GM19324 (cell line): ENCODE data around the gene PGLYRP2.
"Not testable (repeated sequence)": the region's sequence is repeated elsewhere in the genome, so short reads cannot be mapped to it uniquely, and the experiment has no call there.

Experiments used
- ATAC-seq: cut with Tn5 transposase; IDR thresholded peaks from one replicate; pipeline ENCODE4 v1.9.1; 2021; ENCODE audit warnings: mild to moderate bottlenecking, moderate library complexity; ENCODE audit not compliant: unreplicated experiment, low FRiP score

The PGLYRP2 gene, protein sequence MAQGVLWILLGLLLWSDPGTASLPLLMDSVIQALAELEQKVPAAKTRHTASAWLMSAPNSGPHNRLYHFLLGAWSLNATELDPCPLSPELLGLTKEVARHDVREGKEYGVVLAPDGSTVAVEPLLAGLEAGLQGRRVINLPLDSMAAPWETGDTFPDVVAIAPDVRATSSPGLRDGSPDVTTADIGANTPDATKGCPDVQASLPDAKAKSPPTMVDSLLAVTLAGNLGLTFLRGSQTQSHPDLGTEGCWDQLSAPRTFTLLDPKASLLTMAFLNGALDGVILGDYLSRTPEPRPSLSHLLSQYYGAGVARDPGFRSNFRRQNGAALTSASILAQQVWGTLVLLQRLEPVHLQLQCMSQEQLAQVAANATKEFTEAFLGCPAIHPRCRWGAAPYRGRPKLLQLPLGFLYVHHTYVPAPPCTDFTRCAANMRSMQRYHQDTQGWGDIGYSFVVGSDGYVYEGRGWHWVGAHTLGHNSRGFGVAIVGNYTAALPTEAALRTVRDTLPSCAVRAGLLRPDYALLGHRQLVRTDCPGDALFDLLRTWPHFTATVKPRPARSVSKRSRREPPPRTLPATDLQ

DNA sequence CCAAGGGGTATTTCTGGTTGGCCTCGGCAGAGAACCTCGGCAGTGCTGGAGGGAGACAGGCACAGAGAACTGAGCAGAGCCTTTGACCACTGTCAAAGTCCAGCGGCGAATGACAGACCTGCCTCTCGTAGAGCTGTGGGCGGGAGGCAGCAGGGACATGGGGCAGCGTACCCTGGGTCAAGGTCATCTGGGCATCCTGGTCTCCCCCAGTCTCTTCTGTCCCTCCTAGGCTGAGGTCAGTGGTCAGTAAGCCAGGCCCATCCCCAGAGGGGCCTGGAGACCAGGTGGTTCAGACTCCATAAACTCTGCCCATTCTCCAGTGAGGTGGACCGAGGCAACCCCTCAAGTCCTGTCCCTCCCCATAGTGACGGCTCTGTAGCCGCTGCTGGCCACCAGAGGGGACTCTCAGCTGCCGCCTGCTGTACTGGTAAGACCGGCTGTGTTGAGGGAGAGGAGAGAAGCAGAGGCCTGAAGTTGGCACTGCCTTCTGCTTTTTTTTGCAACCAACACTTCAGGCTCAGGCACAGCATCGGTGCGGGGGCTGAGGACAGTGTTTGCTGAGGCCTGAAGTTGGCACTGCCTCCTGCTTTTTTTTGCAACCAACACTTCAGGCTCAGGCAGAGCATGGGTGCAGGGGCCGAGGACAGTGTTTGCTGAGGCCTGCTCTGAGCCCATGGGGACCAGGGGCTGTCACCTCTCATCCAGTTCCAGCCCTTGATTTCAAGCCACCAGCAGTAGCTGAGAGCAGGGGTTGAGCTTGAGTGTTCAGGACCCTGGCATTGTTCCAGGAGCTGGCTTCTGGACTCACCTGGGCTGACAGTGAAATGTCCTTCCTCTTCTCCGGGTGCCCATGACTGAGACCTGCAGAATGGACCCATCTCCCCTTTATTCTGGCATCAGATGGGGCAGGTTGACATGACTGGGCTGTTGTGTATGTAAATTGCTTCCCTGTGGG lies at the start of gene PGLYRP2:
Gene PGLYRP2 (minus strand): TSS at position 111 of the 955 bp plus-strand sequence. CDS start 130 bp downstream, outside the sequence.
- ATAC-seq: no peak

GRCh38 chr19:15527705-15528104 lies 48.4 kb upstream of the PGLYRP2 start:
- no peak for ATAC-seq

- ATAC-seq: no peak
Measured at GRCh38 chr19:15526408-15526807, 47.1 kb upstream of the PGLYRP2 start.

GRCh38 chr19:15525291-15525690 lies 46.0 kb upstream of the PGLYRP2 start:
- no peak for ATAC-seq

DNA sequence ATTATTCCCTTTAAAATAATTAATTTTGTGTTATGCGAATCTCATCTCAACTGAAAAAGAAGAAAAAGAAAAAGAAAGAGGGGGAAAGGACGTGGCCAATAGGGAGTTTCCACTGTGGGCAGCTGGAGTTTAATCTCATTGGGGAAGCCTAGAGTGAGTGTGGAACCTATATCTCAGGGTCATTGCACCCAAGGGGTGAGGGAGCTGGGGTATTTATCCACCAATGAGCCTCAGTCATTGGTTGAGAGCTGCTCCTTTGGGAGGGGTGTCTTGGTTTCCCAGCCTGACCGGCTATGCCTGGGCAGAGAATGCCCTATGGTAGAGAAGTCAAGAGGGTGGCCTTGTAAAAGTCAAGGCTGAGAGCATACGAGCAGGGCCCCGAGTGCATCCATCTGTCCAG lies 45.5 kb upstream of the PGLYRP2 start:
- no peak for ATAC-seq

- no peak for ATAC-seq
Measured at GRCh38 chr19:15519433-15519976, 40.2 kb upstream of the PGLYRP2 start.

GRCh38 chr19:15517778-15518177 lies 38.5 kb upstream of the PGLYRP2 start:
- ATAC-seq: no peak

- no peak for ATAC-seq
Measured at GRCh38 chr19:15516363-15516762, 37.1 kb upstream of the PGLYRP2 start.

DNA sequence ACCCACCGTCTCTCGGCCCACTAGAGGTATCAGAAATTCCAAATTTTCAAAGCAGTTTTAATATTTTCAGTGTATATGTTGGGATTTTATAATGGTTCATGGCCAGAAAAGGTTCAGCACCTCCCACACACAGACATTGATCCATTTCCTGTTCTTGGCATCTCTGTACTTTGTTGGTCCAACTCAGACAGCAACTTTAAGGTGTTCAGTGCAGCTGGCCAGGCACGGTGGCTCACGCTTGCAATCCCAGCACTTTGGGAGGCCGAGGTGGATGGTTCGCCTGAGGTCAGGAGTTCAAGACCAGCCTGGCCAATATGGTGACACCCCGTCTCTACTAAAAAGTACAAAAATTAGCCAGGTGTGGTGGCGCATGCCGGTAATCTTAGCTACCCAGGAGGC lies 35.9 kb upstream of the PGLYRP2 start:
- ATAC-seq: not testable (repeated sequence)

GRCh38 chr19:15511671-15512424 lies 32.5 kb upstream of the PGLYRP2 start:
- no peak for ATAC-seq

DNA sequence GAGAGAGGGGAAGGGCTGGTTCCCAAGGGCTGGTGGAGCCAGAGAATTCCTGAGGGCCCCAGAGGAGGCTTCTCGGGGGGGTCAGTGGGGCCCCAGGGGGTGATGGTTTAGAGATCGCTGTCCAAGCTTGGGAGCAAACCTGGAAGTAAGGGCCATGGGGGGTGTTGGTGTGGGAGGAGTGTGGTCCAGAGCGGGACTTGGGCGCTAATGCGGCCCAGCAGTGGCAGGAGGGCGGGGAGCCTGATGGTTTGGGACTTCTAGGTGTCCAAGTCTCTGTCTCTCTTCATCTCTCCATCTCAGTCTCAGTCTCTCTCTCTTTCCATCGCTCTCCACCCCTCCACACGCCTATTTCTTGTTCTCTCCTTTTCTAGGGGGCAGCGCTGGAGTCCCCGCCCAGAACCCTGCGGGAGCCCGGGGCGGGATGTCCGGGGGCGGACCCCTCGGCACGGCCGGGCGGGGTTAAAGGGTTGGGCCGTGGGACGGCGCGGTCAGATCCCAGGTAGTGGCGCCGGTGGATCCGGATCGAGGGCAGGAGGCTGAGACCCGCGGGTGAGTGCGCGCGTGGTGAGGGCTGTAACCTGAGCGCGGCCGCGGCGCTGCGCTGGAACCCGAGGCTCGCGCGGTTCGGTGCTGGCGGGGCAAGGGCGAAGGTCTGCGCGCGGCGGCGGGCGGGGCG lies 28.9 kb upstream of the PGLYRP2 start, which contains the start of gene CYP4F22:
Gene CYP4F22 (plus strand): TSS at position 491 of the 676 bp plus-strand sequence. CDS start 16,812 bp downstream, outside the sequence.
- ATAC-seq: no peak

DNA sequence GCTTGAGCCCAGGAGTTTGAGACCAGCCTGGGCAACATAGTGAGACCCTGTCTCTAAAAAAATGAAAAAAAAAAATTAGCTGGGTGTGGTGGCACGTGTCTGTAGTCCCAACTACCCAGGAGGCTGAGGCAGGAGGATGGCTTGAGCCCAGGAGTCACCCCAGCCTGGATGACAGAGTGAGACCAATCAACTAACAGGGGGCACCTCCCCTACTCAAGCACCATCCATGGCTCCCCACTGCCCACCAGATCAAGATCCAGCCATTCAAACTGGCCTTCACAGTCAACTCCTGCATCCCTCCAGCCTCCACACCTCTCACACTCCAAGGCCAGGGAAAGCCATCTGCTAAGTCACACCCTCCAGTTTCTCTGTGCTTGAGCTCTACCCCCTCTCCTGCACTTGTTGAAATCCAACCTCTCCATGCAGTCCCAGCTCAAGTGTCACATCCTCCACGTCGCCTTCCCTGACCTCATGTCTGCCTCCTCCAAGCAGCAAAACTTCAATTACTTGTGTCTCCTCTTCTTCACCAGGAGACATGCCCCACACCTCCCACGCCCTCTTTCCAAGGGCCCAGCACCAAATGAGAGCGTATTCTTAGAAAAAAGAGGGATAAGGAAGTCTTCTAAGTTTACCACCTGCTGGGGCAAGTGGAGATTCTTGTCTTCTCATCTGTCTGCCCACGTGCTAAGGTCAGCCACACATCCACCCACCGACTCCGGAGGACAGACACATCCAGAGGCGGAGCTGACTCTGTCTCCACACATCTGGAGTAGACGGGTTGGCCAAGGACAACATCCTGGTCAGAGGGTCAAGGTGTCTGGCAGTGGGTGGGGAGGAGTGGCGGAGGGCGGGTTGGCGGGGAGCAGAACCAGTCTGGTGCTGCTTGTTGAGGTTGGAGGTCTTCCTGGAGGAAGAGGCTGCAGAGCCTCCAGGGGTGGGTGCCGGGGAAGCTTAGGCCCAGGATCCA lies 28.1 kb upstream of the PGLYRP2 start:
- ATAC-seq: no peak

- no peak for ATAC-seq
Measured at GRCh38 chr19:15506074-15506571, 26.8 kb upstream of the PGLYRP2 start.

GRCh38 chr19:15502264-15502663 lies 23.0 kb upstream of the PGLYRP2 start:
- no peak for ATAC-seq

- no peak for ATAC-seq
Measured at GRCh38 chr19:15501596-15501995, 22.3 kb upstream of the PGLYRP2 start.

DNA sequence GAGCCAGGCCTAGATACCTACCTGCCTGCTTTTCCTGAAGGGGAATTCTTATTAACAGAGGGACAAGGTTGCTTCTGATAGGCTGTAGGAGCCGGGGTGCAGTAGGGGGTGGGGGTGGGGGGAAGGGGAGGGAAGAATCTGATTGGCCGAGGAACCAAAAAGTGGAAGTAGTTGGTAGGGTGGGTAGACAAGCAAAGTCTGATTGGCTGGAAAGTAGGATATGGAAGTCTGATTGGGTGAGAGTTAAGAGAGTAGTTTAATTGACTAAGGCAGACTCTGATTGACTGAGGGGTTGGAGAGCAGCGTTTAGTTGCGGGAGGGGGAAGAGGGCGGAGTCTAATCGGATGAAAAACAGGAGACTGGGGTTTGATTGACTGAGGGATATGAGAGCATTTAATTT lies 19.6 kb upstream of the PGLYRP2 start:
- ATAC-seq: no peak

GRCh38 chr19:15498156-15498858 lies 19.0 kb upstream of the PGLYRP2 start:
- no peak for ATAC-seq
